ENCODE data around the gene CAMTA1.
"Not testable (repeated sequence)": the region's sequence is repeated elsewhere in the genome, so short reads cannot be mapped to it uniquely, and the experiment has no call there.

Gene CAMTA1

GRCh38 chr1:6810146-6810734 is 25.0 kb downstream of the CAMTA1 start:
- DNase-seq (ENCODE audit: low read depth), result not testable (repeated sequence)

- no peak for DNase-seq (ENCODE audit: low read depth)
Observed at GRCh38 chr1:6811583-6811982, 26.3 kb downstream of the CAMTA1 start.

GRCh38 chr1:6813165-6813564 is 27.9 kb downstream of the CAMTA1 start:
- DNase-seq (ENCODE audit: low read depth), result no peak

- DNase-seq (ENCODE audit: low read depth), result no peak
Observed at GRCh38 chr1:6815726-6816125, 30.5 kb downstream of the CAMTA1 start.

GRCh38 chr1:6819246-6820040 is 34.2 kb downstream of the CAMTA1 start:
- DNase-seq (ENCODE audit: low read depth), result no peak

- no peak for DNase-seq (ENCODE audit: low read depth)
Observed at GRCh38 chr1:6820899-6821298, 35.6 kb downstream of the CAMTA1 start.

- DNase-seq (ENCODE audit: low read depth), result no peak
Observed at GRCh38 chr1:6822530-6823359, 37.5 kb downstream of the CAMTA1 start.

- DNase-seq (ENCODE audit: low read depth), result no peak
Observed at GRCh38 chr1:6823793-6824192, 38.5 kb downstream of the CAMTA1 start.

GRCh38 chr1:6824665-6825368 is 39.6 kb downstream of the CAMTA1 start:
- DNase-seq (ENCODE audit: low read depth), result no peak

- no peak for DNase-seq (ENCODE audit: low read depth)
Observed at GRCh38 chr1:6825828-6826227, 40.6 kb downstream of the CAMTA1 start.

GRCh38 chr1:6827079-6827478 is 41.8 kb downstream of the CAMTA1 start:
- DNase-seq (ENCODE audit: low read depth), result no peak

- no peak for DNase-seq (ENCODE audit: low read depth)
Observed at GRCh38 chr1:6827630-6828165, 42.4 kb downstream of the CAMTA1 start.

- DNase-seq (ENCODE audit: low read depth), result no peak
Observed at GRCh38 chr1:6831366-6831765, 46.1 kb downstream of the CAMTA1 start.

- not testable (repeated sequence) for DNase-seq (ENCODE audit: low read depth)
Observed at GRCh38 chr1:6832006-6832405, 46.8 kb downstream of the CAMTA1 start.

GRCh38 chr1:6832531-6833188 is 47.4 kb downstream of the CAMTA1 start:
- DNase-seq (ENCODE audit: low read depth), result no peak

- no peak for DNase-seq (ENCODE audit: low read depth)
Observed at GRCh38 chr1:6833804-6834203, 48.5 kb downstream of the CAMTA1 start.

- no peak for DNase-seq (ENCODE audit: low read depth)
Observed at GRCh38 chr1:6834366-6834765, 49.1 kb downstream of the CAMTA1 start.

GRCh38 chr1:6835139-6835538 is 49.9 kb downstream of the CAMTA1 start:
- no peak for DNase-seq (ENCODE audit: low read depth)

GRCh38 chr1:6842301-6842700 is 57.0 kb downstream of the CAMTA1 start:
- no peak for DNase-seq (ENCODE audit: low read depth)

GRCh38 chr1:6845786-6846185 is 60.5 kb downstream of the CAMTA1 start:
- not testable (repeated sequence) for DNase-seq (ENCODE audit: low read depth)

- no peak for DNase-seq (ENCODE audit: low read depth)
Observed at GRCh38 chr1:6848816-6849215, 63.6 kb downstream of the CAMTA1 start.
